Stimulated activated CD4-positive, alpha-beta T cell treated with anti-CD3 and anti-CD28 coated beads, TNF-alpha, amount 100 ng/mL, for 4 hours (primary cell): ENCODE data around the gene PLXNA4.

ENCODE experiments used
- DNase-seq, 3 experiments: peaks; one replicate each; pipeline ENCODE4 v3.0.0-alpha.2; 2020; ENCODE audit warnings: low read depth in 3 of 3

PLXNA4 gene

GRCh38 chr7:132475037-132475668, 101.1 kb downstream of the PLXNA4 start:
- no peak for DNase-seq

- DNase-seq, result no peak
These were observed 103.7 kb downstream of the PLXNA4 start for GRCh38 chr7:132472463-132473120.

GRCh38 chr7:132471515-132471914, 104.8 kb downstream of the PLXNA4 start:
- DNase-seq, result no peak

GRCh38 chr7:132469681-132470080, 106.6 kb downstream of the PLXNA4 start:
- no peak for DNase-seq

GRCh38 chr7:132469264-132469663, 107.0 kb downstream of the PLXNA4 start:
- DNase-seq, result no peak

GRCh38 chr7:132466367-132466766, 109.9 kb downstream of the PLXNA4 start:
- DNase-seq, result no peak

- no peak for DNase-seq
These were observed 110.8 kb downstream of the PLXNA4 start for GRCh38 chr7:132465516-132465915.

GRCh38 chr7:132464740-132465139, 111.5 kb downstream of the PLXNA4 start:
- DNase-seq, result no peak

GRCh38 chr7:132463922-132464321, 112.3 kb downstream of the PLXNA4 start:
- DNase-seq, result no peak

GRCh38 chr7:132462478-132462877, 113.8 kb downstream of the PLXNA4 start:
- no peak for DNase-seq

GRCh38 chr7:132461032-132461592, 115.2 kb downstream of the PLXNA4 start:
- DNase-seq, result no peak

GRCh38 chr7:132458729-132459128, 117.5 kb downstream of the PLXNA4 start:
- DNase-seq, result no peak

- no peak for DNase-seq
These were observed 118.6 kb downstream of the PLXNA4 start for GRCh38 chr7:132457658-132458057.

GRCh38 chr7:132456418-132456817, 119.9 kb downstream of the PLXNA4 start:
- DNase-seq, result no peak

- DNase-seq, result no peak
These were observed 120.9 kb downstream of the PLXNA4 start for GRCh38 chr7:132455378-132455777.

- no peak for DNase-seq
These were observed 122.4 kb downstream of the PLXNA4 start for GRCh38 chr7:132453826-132454225.

GRCh38 chr7:132451161-132451560, 125.1 kb downstream of the PLXNA4 start:
- no peak for DNase-seq

- DNase-seq, result no peak
These were observed 125.6 kb downstream of the PLXNA4 start for GRCh38 chr7:132450696-132451095.

- DNase-seq, result no peak
These were observed 126.1 kb downstream of the PLXNA4 start for GRCh38 chr7:132450188-132450587.

- no peak for DNase-seq
These were observed 129.5 kb downstream of the PLXNA4 start for GRCh38 chr7:132446666-132447278.

- no peak for DNase-seq
These were observed 130.0 kb downstream of the PLXNA4 start for GRCh38 chr7:132446260-132446659.

GRCh38 chr7:132443761-132444520, 132.3 kb downstream of the PLXNA4 start:
- no peak for DNase-seq
